HG02981 (cell line): Measurements from ENCODE around the gene RNASEH2A.
"Not testable (repeated sequence)": the region's sequence is repeated elsewhere in the genome, so short reads cannot be mapped to it uniquely, and the experiment has no call there.

ENCODE experiments used
- ATAC-seq: cut with Tn5 transposase; IDR thresholded peaks from one replicate; pipeline ENCODE4 v1.9.1; 2021; ENCODE audit warnings: mild to moderate bottlenecking, moderate library complexity; ENCODE audit not compliant: unreplicated experiment

RNASEH2A gene

DNA sequence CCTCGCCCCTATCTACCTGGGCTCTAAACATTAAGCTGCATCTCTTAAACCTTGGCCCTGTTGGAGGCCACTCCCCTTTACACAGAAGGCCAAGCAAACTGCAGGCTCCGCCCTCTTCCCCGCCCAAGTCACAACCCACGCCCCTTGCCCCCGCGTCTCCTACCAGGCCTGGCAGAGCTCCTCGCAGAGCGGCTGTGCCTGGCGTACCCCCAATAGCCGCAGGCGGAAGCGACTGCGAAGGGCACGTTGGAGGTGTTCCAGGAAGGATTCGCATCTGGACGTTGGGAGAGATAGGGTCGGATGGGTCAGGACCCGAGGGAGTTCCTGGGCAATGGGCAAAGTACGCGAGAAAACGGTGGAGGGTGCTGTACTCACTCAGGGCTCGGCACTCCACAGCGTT, 22.1 kb downstream of the RNASEH2A start:
- ATAC-seq: no peak

DNA sequence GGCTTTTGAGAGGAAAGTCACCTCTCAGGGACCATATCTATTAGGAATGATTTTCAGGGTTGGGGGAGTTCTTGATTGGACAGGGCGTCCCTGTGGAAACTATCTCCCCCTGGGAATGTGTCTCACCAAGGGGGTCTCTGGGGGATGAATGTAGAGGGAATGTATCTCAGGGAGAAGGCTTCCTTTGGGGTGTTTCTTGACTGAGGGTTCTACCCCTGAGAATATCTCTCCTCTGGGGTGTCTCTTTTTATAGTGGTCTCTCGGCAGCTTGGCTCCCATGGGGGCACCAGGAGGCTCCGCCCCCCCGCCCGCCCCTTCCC, 27.0 kb downstream of the RNASEH2A start:
- no peak for ATAC-seq

DNA sequence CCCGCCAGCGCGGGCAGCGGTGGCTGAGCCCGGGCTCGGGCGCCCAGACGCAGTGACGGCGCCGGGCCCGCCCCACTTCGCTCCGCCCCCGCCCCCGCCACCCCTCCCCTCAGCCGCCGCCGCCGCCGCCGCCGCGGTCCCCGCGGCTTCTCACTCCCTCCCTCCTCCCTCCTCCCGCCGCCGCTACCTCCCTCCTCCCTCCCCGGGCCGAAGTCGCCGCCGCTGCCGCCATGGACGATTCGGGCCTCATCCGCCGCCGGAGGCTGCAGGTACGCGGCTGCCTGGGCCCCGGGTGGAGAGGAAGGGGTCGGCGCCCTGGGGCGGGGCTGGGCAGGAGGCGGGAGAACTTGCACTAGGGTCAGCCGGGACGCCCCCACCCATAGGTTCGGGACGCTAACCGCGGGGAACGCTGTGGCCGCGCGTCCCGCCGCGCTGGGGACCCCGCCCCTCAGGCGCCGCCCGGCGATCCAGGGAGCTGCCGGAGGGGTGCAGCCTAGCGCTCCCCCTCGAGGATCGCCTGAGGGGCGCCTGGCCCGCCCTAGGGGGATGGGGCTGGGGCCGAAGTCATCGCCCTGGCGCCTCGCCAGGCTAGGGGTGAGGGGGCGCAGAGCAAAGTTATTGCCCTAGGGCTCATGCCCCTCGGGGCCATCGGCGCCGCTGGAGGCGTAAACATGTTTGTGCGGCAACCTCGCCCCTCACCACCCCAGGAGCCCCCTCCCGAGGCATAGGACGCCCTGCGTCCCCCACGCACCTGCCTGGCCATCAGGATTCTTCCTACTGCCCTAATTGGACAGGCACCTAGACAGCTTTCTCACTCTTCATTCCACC, 27.6 kb downstream of the RNASEH2A start:
- no peak for ATAC-seq

DNA sequence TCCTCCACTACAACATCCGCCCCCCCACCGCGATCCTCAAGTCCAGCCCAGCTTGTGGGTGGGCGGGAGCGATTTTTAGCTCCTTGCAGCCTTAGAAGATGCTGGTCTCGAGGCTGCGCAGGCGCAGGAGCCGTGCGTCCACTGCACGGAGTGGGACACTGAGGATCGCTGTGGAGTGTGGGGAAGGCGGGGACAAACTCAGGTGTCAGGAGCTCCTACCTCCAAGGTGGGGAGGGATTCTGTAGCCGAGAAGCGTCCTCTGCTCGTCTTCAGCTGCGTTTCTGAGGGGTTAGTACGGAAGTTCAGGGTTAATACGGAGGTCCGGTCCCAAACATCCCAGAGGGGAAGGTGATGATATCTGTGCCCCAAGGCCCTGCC, 28.2 kb downstream of the RNASEH2A start, which contains the start of gene RTBDN:
Gene RTBDN (minus strand): TSS at position 14 of the 378 bp plus-strand sequence. CDS start 4,600 bp downstream, outside the sequence.
- ATAC-seq: no peak

DNA sequence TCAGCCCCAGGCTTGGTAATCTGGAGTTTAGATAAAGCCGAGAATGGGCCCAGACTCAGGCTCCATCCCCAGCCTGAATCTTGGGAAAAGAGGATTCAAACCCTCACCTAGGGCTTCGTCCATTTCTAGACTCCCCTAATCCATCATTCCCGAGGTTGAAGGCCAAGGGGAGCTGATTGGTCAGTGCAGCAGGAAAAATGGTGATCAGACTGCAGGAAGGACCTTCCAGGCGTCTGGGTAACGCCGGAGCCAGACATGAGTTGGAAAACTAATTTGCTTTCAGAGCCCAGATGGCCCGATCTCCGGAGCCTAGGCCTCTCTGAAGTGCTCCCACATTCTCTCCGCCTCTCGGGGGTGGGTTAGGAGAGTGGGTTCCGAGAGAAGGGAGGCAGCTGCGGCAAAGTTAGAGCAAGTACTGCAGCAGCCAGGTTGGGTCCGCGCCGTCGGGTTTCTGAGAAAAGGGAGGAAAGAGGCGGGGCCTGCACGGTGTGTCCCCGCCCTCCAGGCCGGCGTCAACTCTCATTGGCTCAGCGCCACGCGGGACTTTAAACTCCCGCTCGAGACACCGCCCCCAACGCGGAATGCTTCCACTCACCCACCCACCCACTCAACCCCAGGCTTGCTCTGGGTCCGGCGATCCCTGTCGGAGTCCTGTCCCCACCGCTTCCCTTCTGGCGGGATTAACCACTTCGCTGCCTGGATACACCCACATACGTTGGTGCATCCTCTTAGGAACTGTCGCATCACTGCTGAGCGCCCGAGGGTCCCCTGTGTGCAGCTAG, 28.8 kb downstream of the RNASEH2A start:
- ATAC-seq: no peak

DNA sequence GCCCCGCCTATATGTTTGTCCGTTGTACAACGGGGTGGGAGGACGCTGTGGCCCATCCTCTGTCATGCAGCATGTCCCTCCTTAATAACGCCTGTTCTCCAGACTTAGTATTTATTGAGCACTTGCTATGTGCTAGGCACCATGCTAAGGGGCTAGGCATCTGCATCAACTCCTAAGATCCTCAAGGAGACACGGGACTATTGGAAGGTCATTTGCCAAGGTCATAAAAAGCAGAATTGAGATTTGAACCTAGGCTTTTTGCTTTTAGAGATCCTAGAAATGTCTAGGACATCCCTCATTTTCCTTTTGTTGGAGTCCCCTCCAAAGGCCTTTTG, 30.1 kb downstream of the RNASEH2A start:
- no peak for ATAC-seq

DNA sequence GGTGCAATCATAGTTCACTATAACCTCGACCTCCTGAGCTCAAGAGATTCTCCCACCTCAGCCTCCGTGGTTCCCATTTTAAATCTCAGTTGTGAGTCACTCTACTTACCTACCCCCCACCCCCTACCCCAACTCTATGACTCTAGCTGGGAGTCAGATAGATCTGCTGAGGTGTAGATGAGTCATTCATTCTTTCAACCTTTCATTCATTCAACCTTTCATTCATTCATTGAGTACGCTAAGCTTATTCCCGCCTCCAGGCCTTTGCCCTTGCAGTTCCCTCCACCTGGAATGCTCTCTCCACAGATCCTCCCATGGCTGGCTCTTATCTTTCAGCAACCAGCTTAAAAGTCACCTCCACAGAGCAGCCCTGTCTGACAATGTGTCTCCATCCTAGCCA, 30.8 kb downstream of the RNASEH2A start:
- no peak for ATAC-seq

DNA sequence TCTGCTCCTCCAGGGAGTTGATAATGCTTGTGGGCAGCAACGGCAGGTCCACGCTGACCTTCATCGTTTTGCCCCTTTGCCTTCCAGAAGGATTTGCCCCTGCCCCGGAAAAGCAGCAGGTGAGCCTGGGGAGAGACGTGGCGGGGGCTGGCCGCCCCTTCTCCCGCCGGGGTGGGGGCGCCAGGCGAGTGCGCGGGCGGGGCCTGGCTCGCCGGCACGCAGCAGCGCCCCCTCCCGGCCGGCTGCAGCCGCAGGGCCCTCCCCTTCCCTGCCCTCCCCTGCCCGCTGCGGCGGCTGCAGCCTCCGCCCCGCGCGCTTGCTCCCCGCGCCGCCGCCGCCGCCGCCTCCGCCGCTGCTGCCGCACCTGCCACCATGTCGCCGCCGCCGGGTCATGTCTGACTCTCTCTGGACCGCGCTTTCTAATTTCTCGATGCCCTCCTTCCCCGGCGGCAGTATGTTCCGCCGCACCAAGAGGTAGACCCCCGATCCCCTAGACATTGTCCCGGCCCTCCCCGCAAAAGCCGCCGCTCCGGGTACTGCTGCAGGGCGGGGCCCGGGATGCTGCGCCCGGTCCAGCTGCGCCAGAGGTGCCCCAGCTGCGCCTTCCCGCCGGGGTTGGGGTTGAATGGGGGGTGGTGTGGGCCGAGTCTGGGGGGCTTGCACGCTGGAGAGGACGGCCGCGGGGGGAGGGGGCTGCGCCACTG, 31.9 kb downstream of the RNASEH2A start, which contains the start of gene MAST1:
Gene MAST1 (plus strand): TSS at position 334 of the 704 bp plus-strand sequence. CDS start 58 bp downstream, at position 392.
- ATAC-seq: no peak

DNA sequence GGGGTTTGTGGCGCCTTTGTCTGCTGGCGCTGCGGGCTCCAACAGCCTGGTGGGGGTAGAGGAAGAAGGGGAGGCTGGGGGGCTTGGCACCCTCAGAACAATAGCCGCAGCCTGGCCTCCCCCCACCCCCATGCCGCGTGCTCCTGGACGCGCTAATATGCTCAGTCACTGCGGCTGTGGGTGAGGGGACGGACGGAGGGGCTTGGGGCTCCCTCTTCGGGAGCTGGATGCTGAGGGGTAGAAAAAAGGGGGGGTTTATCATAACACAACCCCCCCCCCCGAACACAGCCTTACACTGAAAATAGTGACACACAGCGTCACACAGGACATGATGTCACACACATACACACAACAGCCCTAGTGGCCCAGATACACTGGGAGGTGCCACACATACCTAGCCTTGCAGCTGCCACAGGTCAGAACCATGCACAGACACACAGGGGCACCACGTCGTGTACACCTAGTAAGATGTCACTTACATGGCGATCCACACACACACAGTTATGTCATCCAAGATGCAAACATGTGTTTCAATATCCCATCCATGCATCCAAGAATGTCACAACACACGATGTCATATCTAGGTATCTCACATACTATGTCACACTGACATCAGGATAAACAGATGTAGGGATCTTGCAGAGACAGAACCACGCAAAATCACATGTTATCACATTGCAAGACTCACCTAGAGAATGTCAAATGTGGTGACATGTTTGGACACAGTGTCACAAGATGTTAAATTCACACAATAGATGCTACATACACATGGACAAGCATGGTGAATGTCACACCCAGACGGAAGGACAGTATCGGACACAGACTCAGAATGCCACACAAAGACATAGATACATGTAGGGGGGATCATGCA, 32.7 kb downstream of the RNASEH2A start:
- no peak for ATAC-seq

DNA sequence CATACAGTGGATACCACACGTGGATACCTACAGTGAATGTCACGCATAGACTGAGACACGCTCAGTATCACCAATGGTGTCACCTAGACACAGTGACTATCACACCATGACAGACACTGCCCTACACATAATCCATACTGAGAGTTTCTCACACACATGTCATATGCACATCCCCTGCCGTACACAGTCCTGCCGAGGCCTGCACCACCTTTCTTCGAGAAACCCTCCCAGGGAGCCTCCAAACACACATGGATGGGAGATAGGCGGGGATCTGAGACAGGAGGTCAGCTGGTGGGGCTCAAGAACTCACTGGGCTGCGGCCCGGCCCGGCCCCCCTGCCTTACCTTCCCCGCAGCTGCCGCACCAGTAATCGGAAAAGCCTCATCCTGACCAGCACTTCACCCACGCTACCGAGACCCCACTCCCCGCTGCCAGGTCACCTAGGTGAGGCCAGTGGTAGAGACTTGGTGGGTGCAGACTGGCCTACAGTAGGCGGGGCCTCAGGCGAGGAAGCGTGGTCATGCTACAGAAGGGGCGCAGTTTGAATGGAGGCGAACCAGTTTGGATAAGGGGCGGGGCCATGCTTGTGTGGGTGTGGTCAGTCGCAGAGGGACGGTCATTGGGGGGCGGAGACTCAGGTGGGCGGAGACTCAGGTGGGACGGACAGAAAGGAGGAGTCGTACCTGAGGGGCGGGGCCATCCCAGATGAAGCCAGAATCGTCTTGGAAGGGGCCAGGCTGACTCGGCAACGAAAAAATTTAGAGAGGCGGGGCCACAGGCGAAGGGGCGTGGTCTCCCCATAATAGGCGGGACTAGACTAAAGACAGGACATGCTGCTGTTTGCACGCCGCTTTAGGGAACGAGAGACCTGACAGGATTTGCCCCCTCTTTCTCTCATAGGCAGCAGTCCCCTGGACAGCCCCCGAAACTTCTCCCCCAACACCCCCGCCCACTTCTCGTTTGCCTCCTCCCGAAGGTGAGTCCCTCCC, 34.0 kb downstream of the RNASEH2A start:
- ATAC-seq: no peak

DNA sequence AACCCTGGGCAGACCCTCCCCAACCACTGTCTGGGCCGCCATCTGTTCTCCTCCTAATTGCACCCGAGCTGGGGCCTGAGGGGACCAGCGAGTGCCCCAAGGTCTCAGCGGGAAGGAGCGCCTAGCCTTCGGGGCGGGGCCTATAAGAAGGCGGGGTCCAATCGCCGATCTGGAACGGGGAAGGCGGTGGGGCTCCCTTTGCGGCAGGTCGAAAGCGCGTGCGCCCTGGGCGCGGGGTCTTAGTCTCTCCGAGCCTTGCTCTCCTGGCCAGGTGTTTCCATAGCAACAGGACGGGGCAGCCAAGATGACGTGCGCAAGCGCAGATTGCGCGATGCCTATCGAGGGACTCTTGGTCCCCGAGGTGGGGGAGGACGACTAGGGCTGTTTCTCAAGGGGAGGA, 34.7 kb downstream of the RNASEH2A start:
- no peak for ATAC-seq

DNA sequence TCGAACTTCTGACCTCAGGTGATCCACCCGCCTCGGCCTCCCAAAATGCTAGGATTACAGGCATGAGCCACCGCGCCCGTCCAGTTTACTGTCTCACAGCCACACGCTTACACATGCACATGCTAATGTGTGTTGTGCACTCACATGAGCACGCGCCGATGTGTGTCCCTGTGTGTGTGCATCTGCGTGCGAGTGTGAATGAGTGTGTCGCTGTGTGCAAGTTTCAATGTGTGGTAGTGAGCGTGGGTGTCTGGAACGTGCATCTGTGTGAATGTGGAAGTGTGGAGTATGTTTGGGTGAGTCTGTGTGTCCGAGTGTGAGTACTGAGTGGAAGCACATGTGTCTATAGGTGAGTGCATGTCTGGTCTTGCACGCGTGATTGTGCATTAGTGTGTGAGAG, 36.1 kb downstream of the RNASEH2A start:
- ATAC-seq: no peak

DNA sequence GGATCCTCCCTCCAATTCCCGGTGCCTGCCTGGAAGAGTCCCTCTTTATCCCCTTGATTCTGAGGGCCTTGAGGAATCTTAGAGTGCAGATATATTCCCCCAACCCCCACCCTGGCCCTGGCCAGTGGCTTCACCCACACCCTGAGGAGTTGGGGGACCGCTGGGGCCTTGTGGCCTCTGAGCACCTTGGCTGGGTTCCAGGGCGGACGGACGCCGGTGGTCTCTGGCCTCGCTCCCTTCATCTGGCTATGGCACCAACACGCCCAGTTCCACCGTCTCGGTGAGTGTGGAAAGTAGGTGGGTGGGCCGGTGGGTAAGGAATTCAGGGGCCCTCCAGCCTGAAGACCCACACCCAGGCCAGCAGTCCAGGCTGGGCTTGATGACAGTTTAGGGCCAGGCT, 36.9 kb downstream of the RNASEH2A start:
- ATAC-seq: no peak

DNA sequence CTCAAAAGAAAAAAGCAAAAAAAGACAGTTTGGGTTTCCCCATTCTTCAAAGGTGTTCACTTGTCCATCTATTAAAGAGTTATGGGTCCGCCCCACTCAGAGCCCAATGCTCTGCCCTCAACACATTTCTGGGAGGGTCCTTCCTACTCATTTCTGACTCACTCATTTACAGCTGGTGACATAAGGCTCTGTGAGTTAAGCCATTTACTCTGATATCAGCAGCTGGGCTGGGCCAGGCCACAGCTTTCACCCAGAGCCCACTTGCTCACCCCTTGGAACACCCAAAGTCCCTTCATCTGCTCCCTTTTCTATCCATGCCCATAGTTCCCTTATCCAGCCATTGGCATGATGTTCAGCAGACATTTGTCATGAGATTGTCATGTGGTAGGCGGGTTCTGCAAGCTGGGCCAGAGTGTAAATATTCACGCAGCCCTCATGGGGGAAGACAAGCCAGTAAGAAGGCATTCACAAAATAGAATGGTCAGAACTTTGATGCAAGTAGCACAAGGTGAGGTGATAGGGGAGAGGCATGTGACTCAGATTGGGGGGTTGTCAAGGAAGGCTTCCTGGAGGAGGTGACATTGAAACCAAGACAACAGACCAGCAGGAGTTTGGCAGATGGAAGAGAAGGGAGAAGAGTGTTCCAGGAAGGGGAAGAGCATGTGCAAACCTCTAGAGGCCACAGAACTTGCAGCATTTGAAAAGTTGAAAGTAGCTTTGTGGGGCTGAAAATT, 37.8 kb downstream of the RNASEH2A start:
- no peak for ATAC-seq

DNA sequence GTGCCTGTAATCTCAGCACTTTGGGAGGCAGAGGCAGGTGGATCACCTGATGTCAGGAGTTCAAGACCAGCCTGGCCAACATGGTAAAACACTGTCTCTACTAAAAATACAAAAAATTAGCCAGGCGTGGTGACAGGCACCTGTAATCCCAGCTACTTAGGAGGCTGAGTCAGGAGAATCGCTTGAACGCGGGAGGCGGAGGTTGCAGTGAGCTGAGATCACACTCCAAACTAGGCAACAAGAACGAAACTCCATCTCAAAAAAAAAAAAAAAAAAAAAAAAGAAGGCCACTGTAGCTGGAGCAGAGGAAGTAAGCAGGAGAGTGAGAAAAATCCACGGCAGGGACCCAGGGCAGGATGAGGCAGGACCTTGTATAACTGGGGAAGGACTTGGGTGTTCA, 40.2 kb downstream of the RNASEH2A start:
- ATAC-seq: not testable (repeated sequence)

DNA sequence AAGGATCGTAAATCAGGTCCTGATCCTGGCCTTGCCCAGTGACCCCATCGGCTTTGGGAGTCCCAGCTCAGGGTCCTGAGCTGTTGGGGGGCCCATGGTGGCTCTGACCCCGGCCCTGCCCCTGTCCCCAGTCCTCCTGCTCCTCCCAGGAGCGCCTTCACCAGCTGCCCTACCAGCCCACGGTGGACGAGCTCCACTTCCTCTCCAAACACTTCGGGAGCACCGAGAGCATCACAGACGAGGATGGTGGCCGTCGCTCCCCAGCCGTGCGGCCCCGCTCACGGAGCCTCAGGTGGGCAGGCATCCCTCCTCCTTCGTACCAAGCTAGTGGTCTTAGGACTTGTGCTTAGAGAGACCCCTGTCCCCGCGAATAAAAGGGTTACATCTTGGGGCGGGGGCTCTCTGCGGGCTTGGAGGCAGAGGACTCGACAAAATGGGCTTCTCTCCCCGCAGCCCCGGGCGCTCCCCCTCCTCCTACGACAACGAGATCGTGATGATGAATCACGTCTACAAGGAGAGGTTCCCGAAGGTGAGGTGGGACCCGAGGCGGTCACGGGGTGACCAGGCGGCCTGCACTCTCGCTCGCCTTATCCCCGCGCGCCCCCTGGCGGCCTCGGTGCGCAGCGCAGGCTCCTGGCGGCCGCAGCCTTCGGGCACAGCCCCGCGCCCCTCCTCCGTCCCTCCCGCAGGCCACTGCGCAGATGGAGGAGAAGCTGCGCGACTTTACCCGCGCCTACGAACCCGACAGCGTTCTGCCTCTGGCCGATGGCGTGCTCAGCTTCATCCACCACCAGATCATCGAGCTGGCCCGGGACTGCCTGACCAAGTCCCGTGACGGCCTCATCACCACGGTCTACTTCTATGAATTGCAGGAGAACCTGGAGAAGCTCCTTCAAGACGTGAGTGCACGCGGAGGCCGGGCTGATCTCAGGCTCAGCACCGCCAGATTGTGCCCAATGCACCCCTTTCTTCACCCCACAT, 41.1 kb downstream of the RNASEH2A start:
- ATAC-seq: peak; percentile 64

DNA sequence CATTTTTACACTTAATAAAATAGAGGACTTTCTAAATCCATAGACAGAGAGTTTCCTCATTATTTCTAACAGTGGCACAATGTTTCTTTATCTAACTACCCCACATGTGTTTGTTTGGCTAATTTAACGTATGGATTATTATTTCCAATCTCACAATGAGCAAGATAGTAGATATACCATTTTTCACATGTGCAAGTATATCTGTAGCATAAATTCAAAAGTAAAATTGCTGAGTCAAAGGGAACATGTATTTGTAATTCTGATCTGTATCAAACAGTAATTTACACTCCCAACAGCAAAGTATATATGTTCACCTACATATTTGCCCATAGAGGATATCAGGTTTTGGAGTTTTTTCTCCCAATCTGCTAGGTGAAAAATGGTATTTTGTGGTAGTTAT, 50.3 kb downstream of the RNASEH2A start:
- ATAC-seq: no peak
